ENCODE data around the gene NDUFB5.

GRCh38 chr3:179580992-179581391, 23.6 kb upstream of the NDUFB5 start:
- TF ChIP-seq, protein P1, sequence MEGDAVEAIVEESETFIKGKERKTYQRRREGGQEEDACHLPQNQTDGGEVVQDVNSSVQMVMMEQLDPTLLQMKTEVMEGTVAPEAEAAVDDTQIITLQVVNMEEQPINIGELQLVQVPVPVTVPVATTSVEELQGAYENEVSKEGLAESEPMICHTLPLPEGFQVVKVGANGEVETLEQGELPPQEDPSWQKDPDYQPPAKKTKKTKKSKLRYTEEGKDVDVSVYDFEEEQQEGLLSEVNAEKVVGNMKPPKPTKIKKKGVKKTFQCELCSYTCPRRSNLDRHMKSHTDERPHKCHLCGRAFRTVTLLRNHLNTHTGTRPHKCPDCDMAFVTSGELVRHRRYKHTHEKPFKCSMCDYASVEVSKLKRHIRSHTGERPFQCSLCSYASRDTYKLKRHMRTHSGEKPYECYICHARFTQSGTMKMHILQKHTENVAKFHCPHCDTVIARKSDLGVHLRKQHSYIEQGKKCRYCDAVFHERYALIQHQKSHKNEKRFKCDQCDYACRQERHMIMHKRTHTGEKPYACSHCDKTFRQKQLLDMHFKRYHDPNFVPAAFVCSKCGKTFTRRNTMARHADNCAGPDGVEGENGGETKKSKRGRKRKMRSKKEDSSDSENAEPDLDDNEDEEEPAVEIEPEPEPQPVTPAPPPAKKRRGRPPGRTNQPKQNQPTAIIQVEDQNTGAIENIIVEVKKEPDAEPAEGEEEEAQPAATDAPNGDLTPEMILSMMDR (IDR thresholded peaks at IDR 0.05): no peak
- TF ChIP-seq, protein P2, sequence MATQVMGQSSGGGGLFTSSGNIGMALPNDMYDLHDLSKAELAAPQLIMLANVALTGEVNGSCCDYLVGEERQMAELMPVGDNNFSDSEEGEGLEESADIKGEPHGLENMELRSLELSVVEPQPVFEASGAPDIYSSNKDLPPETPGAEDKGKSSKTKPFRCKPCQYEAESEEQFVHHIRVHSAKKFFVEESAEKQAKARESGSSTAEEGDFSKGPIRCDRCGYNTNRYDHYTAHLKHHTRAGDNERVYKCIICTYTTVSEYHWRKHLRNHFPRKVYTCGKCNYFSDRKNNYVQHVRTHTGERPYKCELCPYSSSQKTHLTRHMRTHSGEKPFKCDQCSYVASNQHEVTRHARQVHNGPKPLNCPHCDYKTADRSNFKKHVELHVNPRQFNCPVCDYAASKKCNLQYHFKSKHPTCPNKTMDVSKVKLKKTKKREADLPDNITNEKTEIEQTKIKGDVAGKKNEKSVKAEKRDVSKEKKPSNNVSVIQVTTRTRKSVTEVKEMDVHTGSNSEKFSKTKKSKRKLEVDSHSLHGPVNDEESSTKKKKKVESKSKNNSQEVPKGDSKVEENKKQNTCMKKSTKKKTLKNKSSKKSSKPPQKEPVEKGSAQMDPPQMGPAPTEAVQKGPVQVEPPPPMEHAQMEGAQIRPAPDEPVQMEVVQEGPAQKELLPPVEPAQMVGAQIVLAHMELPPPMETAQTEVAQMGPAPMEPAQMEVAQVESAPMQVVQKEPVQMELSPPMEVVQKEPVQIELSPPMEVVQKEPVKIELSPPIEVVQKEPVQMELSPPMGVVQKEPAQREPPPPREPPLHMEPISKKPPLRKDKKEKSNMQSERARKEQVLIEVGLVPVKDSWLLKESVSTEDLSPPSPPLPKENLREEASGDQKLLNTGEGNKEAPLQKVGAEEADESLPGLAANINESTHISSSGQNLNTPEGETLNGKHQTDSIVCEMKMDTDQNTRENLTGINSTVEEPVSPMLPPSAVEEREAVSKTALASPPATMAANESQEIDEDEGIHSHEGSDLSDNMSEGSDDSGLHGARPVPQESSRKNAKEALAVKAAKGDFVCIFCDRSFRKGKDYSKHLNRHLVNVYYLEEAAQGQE (IDR thresholded peaks at IDR 0.05; ENCODE audit: low read depth, low read length): no peak
- TF ChIP-seq MEF2A (IDR thresholded peaks at IDR 0.05; ENCODE audit: borderline replicate concordance, low read depth): no peak
- TF ChIP-seq CHD2 (IDR thresholded peaks at IDR 0.05; ENCODE audit: low read length, partially characterized antibody): no peak
- TF ChIP-seq RCOR1 (IDR thresholded peaks at IDR 0.05; ENCODE audit: low read length): no peak
- no peak for TF ChIP-seq TEAD4 (IDR thresholded peaks at IDR 0.05; ENCODE audit: borderline replicate concordance, insufficient read depth)
- TF ChIP-seq EZH2phosphoT487 (IDR thresholded peaks at IDR 0.05; ENCODE audit: borderline replicate concordance, low read depth): no peak
